ENCODE measurements around the gene GARIN5A.

GRCh38 chr19:50501568-50502475, 25.2 kb upstream of the GARIN5A start:
- TF ChIP-seq POLR2A (IDR thresholded peaks at IDR 0.05): no peak
- TF ChIP-seq POLR2AphosphoS5 (IDR thresholded peaks at IDR 0.05): no peak
- no peak for TF ChIP-seq CTCF (IDR thresholded peaks at IDR 0.05)
